GM12878 (cell line): ENCODE data around the gene SLC9C1. TPM values are rescaled to one million over a fixed set of nuclear protein-coding genes. Genes with fewer than 3 reads are reported as not detected.

Source experiments
- ATAC-seq: fragments of 200-7000 bp; cut with Tn5 transposase; 3 replicates; pipeline ENCODE4 v1.9.1; 2020; ENCODE audit warnings: mild to moderate bottlenecking, moderate library complexity
- BruUV-seq: library from RNA; stranded (reverse); fragments of 400-500 nt; replicated peaks from 2 replicates; lab custom pipeline; 2021; lab: Mats Ljungman, UMichigan
- CTCF ChIA-PET: fragments of 300-600 bp; sonication (Branson Sonifier 250); formaldehyde crosslinking; extraction: SDS; loops from one replicate; lab custom pipeline; 2021; ENCODE audit warnings: inconsistent platforms; lab: Yijun Ruan, JAX
- POLR2A ChIA-PET: fragments of 350-600 bp; formaldehyde crosslinking; extraction: SDS; loops from one replicate; lab custom pipeline; 2021; ENCODE audit warnings: inconsistent platforms; lab: Charles Lee
- RAD21 ChIA-PET: fragments of 300-600 bp; sonication (Branson Sonifier 250); formaldehyde crosslinking; loops from one replicate; lab custom pipeline; 2023; ENCODE audit warnings: antibody characterized with exemption; ENCODE audit not compliant: unreplicated experiment; lab: Charles Lee
- SMC1A ChIA-PET: fragments of 300-600 bp; sonication (Branson Sonifier 250); formaldehyde crosslinking; loops from one replicate; lab custom pipeline; 2023; ENCODE audit not compliant: unreplicated experiment, uncharacterized antibody; lab: Charles Lee
- DNase-seq: peaks from one replicate; pipeline ENCODE4 v3.0.0-alpha.2; 2011; ENCODE audit warnings: low read depth, low spot score
- FAIRE-seq: peaks from 3 replicates; lab custom pipeline; 2011; peaks lifted over from hg19 to GRCh38; lab: Jason Lieb, UNC
- H2AFZ ChIP-seq: 2 replicates; pipeline ENCODE4 v1.6.0; 2011; ENCODE audit warnings: low read depth, low read length, control low read depth; ENCODE audit not compliant: control insufficient read depth
- H3K27ac ChIP-seq: 2 replicates; pipeline ENCODE4 v1.5.1; 2011; ENCODE audit warnings: control low read depth; ENCODE audit not compliant: control insufficient read depth, insufficient read depth
- H3K27me3 ChIP-seq, 2 experiments: replicated peaks in 1 of 2; 2 replicates each; pipeline versions ENCODE4 v1.6.0 to v1.6.1; 2011; ENCODE audit warnings: low read length in 1 of 2; ENCODE audit not compliant: control insufficient read depth in 2 of 2, insufficient read depth in 2 of 2
- H3K36me3 ChIP-seq, 2 experiments: 2 replicates each; pipeline ENCODE4 v1.5.1; 2011; ENCODE audit warnings: low read length in 1 of 2; ENCODE audit not compliant: control insufficient read depth in 2 of 2, insufficient read depth in 2 of 2
- H3K4me1 ChIP-seq: 2 replicates; pipeline ENCODE4 v1.6.1; 2011; ENCODE audit warnings: mild to moderate bottlenecking, low read length, moderate library complexity, mixed read lengths; ENCODE audit not compliant: control insufficient read depth, insufficient read depth
- H3K4me2 ChIP-seq: 2 replicates; pipeline ENCODE4 v1.6.0; 2011; ENCODE audit warnings: control low read depth; ENCODE audit not compliant: control insufficient read depth, insufficient read depth
- H3K4me3 ChIP-seq: fragments of 200-600 bp; sonication (generic); 2 replicates; pipeline ENCODE4 v1.5.1; 2016
- H3K79me2 ChIP-seq: 2 replicates; pipeline ENCODE4 v1.6.0; 2011; ENCODE audit warnings: low read length; ENCODE audit not compliant: control insufficient read depth, insufficient read depth
- H3K9ac ChIP-seq: 2 replicates; pipeline ENCODE4 v1.8.0; 2011; ENCODE audit warnings: low read length, control low read depth, mixed read lengths; ENCODE audit not compliant: control insufficient read depth, insufficient read depth
- H3K9me3 ChIP-seq: replicated peaks from 3 replicates; pipeline ENCODE4 v1.5.1; 2011; ENCODE audit warnings: mild to moderate bottlenecking, low read length; ENCODE audit not compliant: control insufficient read depth, insufficient read depth
- H4K20me1 ChIP-seq: 2 replicates; pipeline ENCODE4 v1.6.0; 2011; ENCODE audit not compliant: control insufficient read depth, insufficient read depth
- CBFB ChIP-seq: IDR thresholded peaks from 2 replicates; pipeline ENCODE4 v1.6.1; 2016; ENCODE audit warnings: antibody characterized with exemption, low read depth
- CREB1 ChIP-seq: IDR thresholded peaks from 2 replicates; pipeline ENCODE4 v1.6.1; 2012; ENCODE audit warnings: low read depth, mild to moderate bottlenecking, inconsistent platforms
- RAD51 ChIP-seq: fragments of 450-650 bp; IDR thresholded peaks from 2 replicates; pipeline ENCODE4 v1.6.1; 2016; ENCODE audit warnings: moderate library complexity, mild to moderate bottlenecking, inconsistent platforms
- SUPT20H ChIP-seq: IDR thresholded peaks from 2 replicates; pipeline ENCODE4 v1.6.1; 2011; ENCODE audit warnings: low read depth, mild to moderate bottlenecking, low read length, moderate library complexity, borderline replicate concordance; ENCODE audit not compliant: control insufficient read depth
- TAF1 ChIP-seq: IDR thresholded peaks from 2 replicates; pipeline ENCODE4 v1.6.1; 2011; ENCODE audit warnings: mild to moderate bottlenecking, low read depth, low read length, borderline replicate concordance
- ZBED1 ChIP-seq: IDR thresholded peaks from 2 replicates; pipeline ENCODE4 v1.6.1; 2016; ENCODE audit warnings: borderline replicate concordance
- WGBS: methylation state at CpG from one replicate; pipeline ENCODE4 v1.1.6; 2016; ENCODE audit warnings: low lambda C conversion rate; ENCODE audit not compliant: insufficient replicate concordance, insufficient coverage; ENCODE audit errors: missing lambda C conversion rate; 5-methylcytosine and 5-hydroxymethylcytosine counted together
- in situ Hi-C: fragments of 300-500 bp; cut with MboI; formaldehyde crosslinking; loops from 9 replicates; pipeline ENCODE4 v1.14.3; 2018; ENCODE audit warnings: mixed read lengths
- intact Hi-C: fragments of 100-400 bp; cut with micrococcal nuclease; formaldehyde crosslinking; loops from one replicate; pipeline ENCODE4 v1.14.2; 2022; ENCODE audit not compliant: unreplicated experiment
- polyA plus RNA-seq, 11 experiments: library from polyadenylated mRNA; depleted of rRNA in 4 of 11; unstranded in 6 of 11; stranded (reverse) in 5 of 11; fragments of >200 nt; fragmentation: Nextera tagmentation in 4 of 11; fragmentation: Illumina TruSeq in 1 of 11; extraction: Ambion mirVana in 4 of 11; extraction: Trizol in 1 of 11; gene quantifications; 1 replicate in 1 of 11; 2 replicates in 10 of 11; pipeline versions ENCODE4 v1.2.1 to v1.2.3, GENCODE V29; 2011 to 2016; ENCODE audit warnings: inconsistent platforms in 2 of 11, missing spikeins in 2 of 11, low read depth in 1 of 11
- total RNA-seq, 4 experiments: library from RNA; depleted of rRNA in 3 of 4; stranded (reverse); fragments of >200 nt in 3 of 4; fragmentation: Illumina TruSeq in 1 of 4; extraction: Trizol in 1 of 4; gene quantifications; 2 replicates each; pipeline versions ENCODE4 v1.2.1 to v1.2.3, GENCODE V29; 2013 to 2021
- TF ChIP-seq, protein P1 (sequence below): IDR thresholded peaks from 2 replicates; pipeline ENCODE4 v1.6.1; 2012; ENCODE audit warnings: low read length, inconsistent platforms
- TF ChIP-seq, protein P2 (sequence below): fragments of 450-650 bp; formaldehyde crosslinking; IDR thresholded peaks from 2 replicates; pipeline ENCODE4 v1.5.0; 2022; ENCODE audit warnings: mild to moderate bottlenecking, missing genetic modification characterization
- TF ChIP-seq, protein P3 (sequence below): IDR thresholded peaks from 2 replicates; pipeline ENCODE4 v1.6.1; 2012; ENCODE audit warnings: low read depth, low read length, improper control_type of control experiment
- TF ChIP-seq, protein P4 (sequence below): fragments of 450-650 bp; IDR thresholded peaks from 2 replicates; pipeline ENCODE4 v1.6.1; 2017; ENCODE audit warnings: low read depth, mild to moderate bottlenecking, moderate library complexity

Gene SLC9C1
- total and polyA plus RNA-seq, 10 of the 15 experiments (the other 5 are each of a cell fraction or from before 2014, with no cell fraction given) = not detected

DNA sequence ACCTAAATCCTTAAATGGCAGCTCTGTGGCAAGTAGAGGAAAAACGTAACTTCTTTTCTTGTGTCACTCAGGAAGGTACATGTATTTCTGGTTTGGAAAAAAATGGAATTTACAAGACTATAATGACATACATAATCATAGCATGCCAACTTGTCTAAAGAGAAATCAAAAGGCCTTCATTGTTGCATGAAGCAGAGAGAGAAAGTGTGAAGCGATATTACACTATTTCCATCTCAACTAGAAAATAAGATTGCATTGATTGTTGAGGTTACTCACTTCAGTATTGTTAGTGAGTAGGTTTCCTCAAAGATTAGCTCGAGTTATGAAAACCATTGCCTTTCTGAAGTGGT lies 93.7 kb downstream of the SLC9C1 start:
- in situ Hi-C loops = no loop called here
- intact Hi-C loops = no loop called here
- Histone ChIP-seq H3K27me3 (no peaks in the 10 kb centered on the region), H3K79me2 (no peaks in the 10 kb centered on the region), H3K27ac (no peak overlapping the region), H3K4me3 (no peak overlapping the region), H3K9ac (no peak overlapping the region), H3K4me2 (no peak overlapping the region), H3K4me1 (no peaks in the 10 kb centered on the region), H2AFZ (no peak overlapping the region), H3K9me3 (no peaks in the 10 kb centered on the region), H4K20me1 (no peaks in the 10 kb centered on the region), H3K36me3 (no peaks in the 10 kb centered on the region)
- CTCF ChIA-PET = no interaction called here
- RAD21 ChIA-PET = no interaction called here
- DNase-seq (no peak), FAIRE-seq (no peak), ATAC-seq (no peak)
- SMC1A ChIA-PET = interaction anchor here (0.9 to 1.4 kb wide), 3 partner anchors 32 to 321 kb away, joined by 3 to 4 read pairs (median 3); no protein-coding TSS in a partner anchor
- POLR2A ChIA-PET = no interaction called here
- BruUV-seq = no TSS peak
- TF ChIP-seq CBFB = no peak
- 73% methylated on average over 3 of the region's 3 CpGs for WGBS

DNA sequence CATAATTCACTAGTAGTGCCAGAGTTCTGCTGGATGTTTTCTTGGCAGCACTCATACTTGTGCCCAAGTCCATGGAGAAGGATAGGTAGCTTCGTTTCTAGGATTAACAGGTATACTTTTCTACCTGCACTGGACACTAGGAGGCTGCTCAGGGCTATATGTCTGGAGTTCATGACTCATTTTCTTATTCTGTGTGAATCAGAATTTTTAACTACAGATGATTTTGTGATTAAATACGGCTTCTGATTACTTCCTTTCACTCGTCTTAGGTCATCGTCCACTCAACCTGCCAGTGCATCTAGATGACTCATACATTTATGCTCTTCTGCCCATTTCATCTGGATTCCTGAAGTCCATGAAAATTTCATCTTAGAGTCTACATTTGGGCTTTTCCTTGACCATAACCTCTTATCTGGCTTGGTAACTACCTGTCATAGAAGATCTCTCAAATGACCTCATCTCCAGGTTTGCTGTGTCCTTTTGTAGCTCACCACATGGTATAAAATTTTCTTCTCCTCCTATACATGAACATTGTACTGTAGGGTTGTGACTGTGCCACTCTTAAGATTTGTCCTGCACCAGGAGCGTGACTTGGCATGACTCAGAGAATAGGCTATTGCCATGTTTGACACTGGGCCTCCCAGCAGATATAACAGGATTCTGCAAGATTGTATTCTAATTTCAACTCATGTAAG lies 94.2 kb downstream of the SLC9C1 start:
- WGBS = 95% methylated on average over 5 of the region's 5 CpGs
- in situ Hi-C loops = no loop called here
- Histone ChIP-seq H2AFZ (no peak overlapping the region), H3K4me3 (no peak overlapping the region), H3K27me3 (no peaks in the 10 kb centered on the region), H4K20me1 (no peaks in the 10 kb centered on the region), H3K27ac (no peak overlapping the region), H3K4me1 (no peaks in the 10 kb centered on the region), H3K36me3 (no peaks in the 10 kb centered on the region), H3K4me2 (no peak overlapping the region), H3K9me3 (no peaks in the 10 kb centered on the region), H3K9ac (no peak overlapping the region), H3K79me2 (no peaks in the 10 kb centered on the region)
- DNase-seq = no peak
- ChIA-PET POLR2A (no interaction called here), SMC1A (interaction anchor here (0.9 to 1.4 kb wide), 3 partner anchors 33 to 321 kb away, joined by 3 read pairs; no protein-coding TSS in a partner anchor), RAD21 (no interaction called here), CTCF (interaction anchor here (0.7 kb wide), 1 partner anchor 412 kb away, joined by 3 read pairs; no protein-coding TSS in a partner anchor)
- ATAC-seq = no peak
- FAIRE-seq = no peak
- intact Hi-C loops = no loop called here
- BruUV-seq = no TSS peak
- TF ChIP-seq CREB1 (no peak), RAD51 (no peak), SUPT20H (no peak), TAF1 (no peak), ZBED1 (no peak)
- TF ChIP-seq, protein P1, sequence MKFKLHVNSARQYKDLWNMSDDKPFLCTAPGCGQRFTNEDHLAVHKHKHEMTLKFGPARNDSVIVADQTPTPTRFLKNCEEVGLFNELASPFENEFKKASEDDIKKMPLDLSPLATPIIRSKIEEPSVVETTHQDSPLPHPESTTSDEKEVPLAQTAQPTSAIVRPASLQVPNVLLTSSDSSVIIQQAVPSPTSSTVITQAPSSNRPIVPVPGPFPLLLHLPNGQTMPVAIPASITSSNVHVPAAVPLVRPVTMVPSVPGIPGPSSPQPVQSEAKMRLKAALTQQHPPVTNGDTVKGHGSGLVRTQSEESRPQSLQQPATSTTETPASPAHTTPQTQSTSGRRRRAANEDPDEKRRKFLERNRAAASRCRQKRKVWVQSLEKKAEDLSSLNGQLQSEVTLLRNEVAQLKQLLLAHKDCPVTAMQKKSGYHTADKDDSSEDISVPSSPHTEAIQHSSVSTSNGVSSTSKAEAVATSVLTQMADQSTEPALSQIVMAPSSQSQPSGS = no peak
- TF ChIP-seq, protein P2, sequence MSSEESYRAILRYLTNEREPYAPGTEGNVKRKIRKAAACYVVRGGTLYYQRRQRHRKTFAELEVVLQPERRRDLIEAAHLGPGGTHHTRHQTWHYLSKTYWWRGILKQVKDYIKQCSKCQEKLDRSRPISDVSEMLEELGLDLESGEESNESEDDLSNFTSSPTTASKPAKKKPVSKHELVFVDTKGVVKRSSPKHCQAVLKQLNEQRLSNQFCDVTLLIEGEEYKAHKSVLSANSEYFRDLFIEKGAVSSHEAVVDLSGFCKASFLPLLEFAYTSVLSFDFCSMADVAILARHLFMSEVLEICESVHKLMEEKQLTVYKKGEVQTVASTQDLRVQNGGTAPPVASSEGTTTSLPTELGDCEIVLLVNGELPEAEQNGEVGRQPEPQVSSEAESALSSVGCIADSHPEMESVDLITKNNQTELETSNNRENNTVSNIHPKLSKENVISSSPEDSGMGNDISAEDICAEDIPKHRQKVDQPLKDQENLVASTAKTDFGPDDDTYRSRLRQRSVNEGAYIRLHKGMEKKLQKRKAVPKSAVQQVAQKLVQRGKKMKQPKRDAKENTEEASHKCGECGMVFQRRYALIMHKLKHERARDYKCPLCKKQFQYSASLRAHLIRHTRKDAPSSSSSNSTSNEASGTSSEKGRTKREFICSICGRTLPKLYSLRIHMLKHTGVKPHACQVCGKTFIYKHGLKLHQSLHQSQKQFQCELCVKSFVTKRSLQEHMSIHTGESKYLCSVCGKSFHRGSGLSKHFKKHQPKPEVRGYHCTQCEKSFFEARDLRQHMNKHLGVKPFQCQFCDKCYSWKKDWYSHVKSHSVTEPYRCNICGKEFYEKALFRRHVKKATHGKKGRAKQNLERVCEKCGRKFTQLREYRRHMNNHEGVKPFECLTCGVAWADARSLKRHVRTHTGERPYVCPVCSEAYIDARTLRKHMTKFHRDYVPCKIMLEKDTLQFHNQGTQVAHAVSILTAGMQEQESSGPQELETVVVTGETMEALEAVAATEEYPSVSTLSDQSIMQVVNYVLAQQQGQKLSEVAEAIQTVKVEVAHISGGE (CRISPR knock-in tag) = no peak
- TF ChIP-seq, protein P3, sequence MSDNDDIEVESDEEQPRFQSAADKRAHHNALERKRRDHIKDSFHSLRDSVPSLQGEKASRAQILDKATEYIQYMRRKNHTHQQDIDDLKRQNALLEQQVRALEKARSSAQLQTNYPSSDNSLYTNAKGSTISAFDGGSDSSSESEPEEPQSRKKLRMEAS = no peak
- TF ChIP-seq, protein P4, sequence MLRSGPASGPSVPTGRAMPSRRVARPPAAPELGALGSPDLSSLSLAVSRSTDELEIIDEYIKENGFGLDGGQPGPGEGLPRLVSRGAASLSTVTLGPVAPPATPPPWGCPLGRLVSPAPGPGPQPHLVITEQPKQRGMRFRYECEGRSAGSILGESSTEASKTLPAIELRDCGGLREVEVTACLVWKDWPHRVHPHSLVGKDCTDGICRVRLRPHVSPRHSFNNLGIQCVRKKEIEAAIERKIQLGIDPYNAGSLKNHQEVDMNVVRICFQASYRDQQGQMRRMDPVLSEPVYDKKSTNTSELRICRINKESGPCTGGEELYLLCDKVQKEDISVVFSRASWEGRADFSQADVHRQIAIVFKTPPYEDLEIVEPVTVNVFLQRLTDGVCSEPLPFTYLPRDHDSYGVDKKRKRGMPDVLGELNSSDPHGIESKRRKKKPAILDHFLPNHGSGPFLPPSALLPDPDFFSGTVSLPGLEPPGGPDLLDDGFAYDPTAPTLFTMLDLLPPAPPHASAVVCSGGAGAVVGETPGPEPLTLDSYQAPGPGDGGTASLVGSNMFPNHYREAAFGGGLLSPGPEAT = no peak
